ENCODE data around the gene TBX21.

DNA sequence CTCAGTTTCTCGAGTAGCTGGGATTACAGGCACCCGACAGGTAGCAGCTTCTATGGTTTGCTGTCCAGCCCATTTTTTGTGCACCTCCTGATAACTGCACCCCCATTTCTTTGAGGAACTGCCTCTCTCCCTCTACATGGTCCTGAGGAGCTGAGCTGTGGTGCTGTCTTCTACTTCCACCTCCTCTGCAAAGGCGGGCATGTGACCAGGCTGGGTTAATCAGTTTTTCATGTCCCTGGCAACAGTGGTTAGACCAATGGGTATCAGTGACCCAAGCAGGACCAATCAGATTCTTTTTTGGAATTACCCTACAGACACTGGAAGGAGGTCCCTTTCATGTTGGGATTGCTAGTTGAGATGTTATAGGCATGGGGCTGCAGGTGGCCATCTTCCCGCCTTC lies 41.3 kb downstream of the TBX21 start:
- TF ChIP-seq, protein P1, sequence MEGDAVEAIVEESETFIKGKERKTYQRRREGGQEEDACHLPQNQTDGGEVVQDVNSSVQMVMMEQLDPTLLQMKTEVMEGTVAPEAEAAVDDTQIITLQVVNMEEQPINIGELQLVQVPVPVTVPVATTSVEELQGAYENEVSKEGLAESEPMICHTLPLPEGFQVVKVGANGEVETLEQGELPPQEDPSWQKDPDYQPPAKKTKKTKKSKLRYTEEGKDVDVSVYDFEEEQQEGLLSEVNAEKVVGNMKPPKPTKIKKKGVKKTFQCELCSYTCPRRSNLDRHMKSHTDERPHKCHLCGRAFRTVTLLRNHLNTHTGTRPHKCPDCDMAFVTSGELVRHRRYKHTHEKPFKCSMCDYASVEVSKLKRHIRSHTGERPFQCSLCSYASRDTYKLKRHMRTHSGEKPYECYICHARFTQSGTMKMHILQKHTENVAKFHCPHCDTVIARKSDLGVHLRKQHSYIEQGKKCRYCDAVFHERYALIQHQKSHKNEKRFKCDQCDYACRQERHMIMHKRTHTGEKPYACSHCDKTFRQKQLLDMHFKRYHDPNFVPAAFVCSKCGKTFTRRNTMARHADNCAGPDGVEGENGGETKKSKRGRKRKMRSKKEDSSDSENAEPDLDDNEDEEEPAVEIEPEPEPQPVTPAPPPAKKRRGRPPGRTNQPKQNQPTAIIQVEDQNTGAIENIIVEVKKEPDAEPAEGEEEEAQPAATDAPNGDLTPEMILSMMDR (IDR thresholded peaks at IDR 0.05; ENCODE audit: low read length) = no peak
- no peak for TF ChIP-seq EZH2 (optimal IDR thresholded peaks at IDR 0.05; ENCODE audit: low read depth, low read length)
